HepG2 (cell line): Measurements from ENCODE around the gene COL8A2. TPM values are rescaled to one million over a fixed set of nuclear protein-coding genes. Genes with fewer than 3 reads are reported as not detected.

Source experiments
- ELF4 ChIP-seq: sonication (generic); formaldehyde crosslinking; IDR thresholded peaks from 2 replicates; pipeline ENCODE4 v1.5.0; 2020; ENCODE audit warnings: missing genetic modification reagents, mild to moderate bottlenecking, moderate library complexity, borderline replicate concordance
- FOSL2 ChIP-seq: sonication (generic); formaldehyde crosslinking; IDR thresholded peaks from 2 replicates; pipeline ENCODE4 v1.4.0; 2020; ENCODE audit warnings: missing genetic modification reagents
- KDM2A ChIP-seq: sonication (generic); formaldehyde crosslinking; IDR thresholded peaks from 2 replicates; pipeline ENCODE4 v1.4.0; 2020; ENCODE audit warnings: low read depth, missing genetic modification reagents, borderline replicate concordance
- LCORL ChIP-seq, 2 experiments: fragments of 450-650 bp in 1 of 2; sonication (generic) in 1 of 2; formaldehyde crosslinking in 1 of 2; IDR thresholded peaks; 2 replicates each; pipeline versions ENCODE4 v1.5.0 to v1.6.1; 2017 to 2020; ENCODE audit warnings: antibody characterized with exemption in 1 of 2, missing genetic modification reagents in 1 of 2
- NFATC3 ChIP-seq: sonication (generic); formaldehyde crosslinking; IDR thresholded peaks from 2 replicates; pipeline ENCODE4 v1.5.1; 2020; ENCODE audit warnings: mild to moderate bottlenecking, missing genetic modification reagents
- NONO ChIP-seq, 2 experiments: fragments of 450-650 bp in 1 of 2; sonication (generic) in 1 of 2; formaldehyde crosslinking in 1 of 2; IDR thresholded peaks in 1 of 2; conservative IDR thresholded peaks in 1 of 2; 2 replicates each; pipeline versions ENCODE4 v1.6.1 to v1.8.0; 2017 to 2022; ENCODE audit warnings: mild to moderate bottlenecking in 1 of 2, missing genetic modification reagents in 1 of 2, moderate library complexity in 1 of 2
- SALL1 ChIP-seq: sonication (generic); formaldehyde crosslinking; IDR thresholded peaks from 2 replicates; pipeline ENCODE4 v1.8.0; 2022; ENCODE audit warnings: mild to moderate bottlenecking, missing genetic modification reagents
- TBL1XR1 ChIP-seq: fragments of 150-350 bp; IDR thresholded peaks from 2 replicates; pipeline ENCODE4 v1.6.1; 2014; ENCODE audit warnings: borderline replicate concordance, low read length; ENCODE audit not compliant: partially characterized antibody
- ZMYM4 ChIP-seq: sonication (generic); formaldehyde crosslinking; IDR thresholded peaks from 2 replicates; pipeline ENCODE4 v1.8.1; 2023; ENCODE audit warnings: mild to moderate bottlenecking, missing genetic modification reagents
- ZNF383 ChIP-seq: sonication (generic); formaldehyde crosslinking; IDR thresholded peaks from 2 replicates; pipeline ENCODE4 v1.4.0; 2020; ENCODE audit warnings: missing genetic modification reagents, mild to moderate bottlenecking, borderline replicate concordance
- ZNF530 ChIP-seq: sonication (generic); formaldehyde crosslinking; IDR thresholded peaks from 2 replicates; pipeline ENCODE4 v1.5.0; 2020; ENCODE audit warnings: low read depth, mild to moderate bottlenecking, missing genetic modification reagents
- ZNF563 ChIP-seq: sonication (generic); formaldehyde crosslinking; IDR thresholded peaks from 2 replicates; pipeline ENCODE4 v1.8.0; 2022; ENCODE audit warnings: mild to moderate bottlenecking, moderate library complexity, missing genetic modification reagents
- ZNF777 ChIP-seq: sonication (generic); formaldehyde crosslinking; IDR thresholded peaks from 2 replicates; pipeline ENCODE4 v1.4.0; 2020; ENCODE audit warnings: missing genetic modification reagents
- ZNF788 ChIP-seq: sonication (generic); formaldehyde crosslinking; IDR thresholded peaks from 2 replicates; pipeline ENCODE4 v1.5.0; 2020; ENCODE audit warnings: mild to moderate bottlenecking, missing genetic modification reagents, borderline replicate concordance
- polyA plus RNA-seq, 8 experiments: library from polyadenylated mRNA; depleted of rRNA in 3 of 8; stranded (reverse) in 7 of 8; unstranded in 1 of 8; fragments of >200 nt; fragmentation: Illumina TruSeq in 4 of 8; extraction: Trizol in 4 of 8; gene quantifications; 2 replicates each; pipeline versions ENCODE4 v1.2.1 to v1.2.3, GENCODE V29; 2011 to 2016; ENCODE audit warnings: low read depth in 4 of 8, missing spikeins in 1 of 8, mixed read lengths in 1 of 8; ENCODE audit not compliant: insufficient read depth in 1 of 8
- total RNA-seq, 5 experiments: library from RNA; depleted of rRNA; stranded (reverse); fragments of >200 nt; fragmentation: Illumina TruSeq; extraction: Trizol; gene quantifications; 2 replicates each; pipeline ENCODE4 v1.2.3, GENCODE V29; 2016; ENCODE audit warnings: low read depth in 1 of 5
- TF ChIP-seq, protein P1 (sequence below): fragments of 450-650 bp; IDR thresholded peaks from 2 replicates; pipeline ENCODE4 v1.6.1; 2017; ENCODE audit warnings: mild to moderate bottlenecking
- TF ChIP-seq, protein P2 (sequence below): IDR thresholded peaks from 2 replicates; pipeline ENCODE4 v1.6.1; 2016; ENCODE audit warnings: low read depth
- TF ChIP-seq, protein P3 (sequence below): sonication (generic); formaldehyde crosslinking; IDR thresholded peaks from 2 replicates; pipeline ENCODE4 v1.4.0; 2020; ENCODE audit warnings: missing genetic modification reagents, borderline replicate concordance
- TF ChIP-seq, protein P4 (sequence below): sonication (generic); formaldehyde crosslinking; IDR thresholded peaks from 2 replicates; pipeline ENCODE4 v1.5.1; 2020; ENCODE audit warnings: mild to moderate bottlenecking, missing genetic modification reagents, moderate library complexity

COL8A2 gene
- total and polyA plus RNA-seq, 2 of the 13 experiments (the other 11 are each of a cell fraction or from before 2014, with no cell fraction given): 0.13 to 0.24 TPM

DNA sequence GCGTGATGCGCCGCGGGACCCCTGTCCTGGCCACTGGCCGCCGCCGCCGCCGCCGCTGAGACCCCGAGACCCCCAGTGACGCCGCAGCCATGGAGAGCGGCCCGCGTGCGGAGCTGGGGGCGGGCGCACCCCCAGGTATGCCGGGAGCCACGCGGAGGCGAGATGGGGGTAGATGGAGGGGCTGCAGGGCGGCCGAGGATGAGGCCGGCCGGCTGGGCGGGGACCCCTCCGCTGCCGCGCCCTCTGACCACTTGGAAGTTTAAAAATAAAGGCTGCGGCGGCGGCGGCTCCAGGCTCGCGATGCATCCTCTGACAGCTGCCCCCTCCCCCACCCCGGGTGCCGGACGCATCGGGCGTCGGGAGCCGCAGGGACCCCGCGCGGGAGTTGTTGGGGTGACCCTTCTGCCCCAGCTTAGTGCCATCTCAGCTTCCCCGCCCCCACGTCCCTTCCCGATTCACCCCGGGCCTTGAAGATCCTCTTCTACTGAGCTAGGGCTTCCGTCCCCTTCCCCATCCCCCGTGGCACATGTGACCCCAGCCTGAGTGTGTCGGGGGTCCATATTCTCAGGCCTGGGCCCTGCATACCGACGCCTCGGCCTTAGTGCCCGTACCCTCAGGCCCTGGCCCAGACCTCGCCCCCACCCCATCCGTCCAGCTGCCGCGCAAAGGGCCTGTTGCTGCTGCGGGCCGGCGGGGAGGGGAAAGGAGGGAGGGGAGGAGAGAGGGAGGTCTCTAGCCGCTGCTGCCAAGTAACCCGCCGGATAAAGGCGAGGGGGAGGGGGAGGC is 31.5 kb upstream of the COL8A2 start (continued):
- TF ChIP-seq, protein P1, sequence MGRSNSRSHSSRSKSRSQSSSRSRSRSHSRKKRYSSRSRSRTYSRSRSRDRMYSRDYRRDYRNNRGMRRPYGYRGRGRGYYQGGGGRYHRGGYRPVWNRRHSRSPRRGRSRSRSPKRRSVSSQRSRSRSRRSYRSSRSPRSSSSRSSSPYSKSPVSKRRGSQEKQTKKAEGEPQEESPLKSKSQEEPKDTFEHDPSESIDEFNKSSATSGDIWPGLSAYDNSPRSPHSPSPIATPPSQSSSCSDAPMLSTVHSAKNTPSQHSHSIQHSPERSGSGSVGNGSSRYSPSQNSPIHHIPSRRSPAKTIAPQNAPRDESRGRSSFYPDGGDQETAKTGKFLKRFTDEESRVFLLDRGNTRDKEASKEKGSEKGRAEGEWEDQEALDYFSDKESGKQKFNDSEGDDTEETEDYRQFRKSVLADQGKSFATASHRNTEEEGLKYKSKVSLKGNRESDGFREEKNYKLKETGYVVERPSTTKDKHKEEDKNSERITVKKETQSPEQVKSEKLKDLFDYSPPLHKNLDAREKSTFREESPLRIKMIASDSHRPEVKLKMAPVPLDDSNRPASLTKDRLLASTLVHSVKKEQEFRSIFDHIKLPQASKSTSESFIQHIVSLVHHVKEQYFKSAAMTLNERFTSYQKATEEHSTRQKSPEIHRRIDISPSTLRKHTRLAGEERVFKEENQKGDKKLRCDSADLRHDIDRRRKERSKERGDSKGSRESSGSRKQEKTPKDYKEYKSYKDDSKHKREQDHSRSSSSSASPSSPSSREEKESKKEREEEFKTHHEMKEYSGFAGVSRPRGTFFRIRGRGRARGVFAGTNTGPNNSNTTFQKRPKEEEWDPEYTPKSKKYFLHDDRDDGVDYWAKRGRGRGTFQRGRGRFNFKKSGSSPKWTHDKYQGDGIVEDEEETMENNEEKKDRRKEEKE: no peak
- TF ChIP-seq ZNF563: peak; percentile 53
- TF ChIP-seq FOSL2 (CRISPR knock-in tag): peak; percentile 11; the same call in 1 of the 2 replicates
- no peak for TF ChIP-seq ZNF530 (CRISPR knock-in tag)
- TF ChIP-seq ZNF777 (CRISPR knock-in tag): 0 out of 2 replicates have a peak, but pooled peaks have one; percentile 19
- TF ChIP-seq, protein P2, sequence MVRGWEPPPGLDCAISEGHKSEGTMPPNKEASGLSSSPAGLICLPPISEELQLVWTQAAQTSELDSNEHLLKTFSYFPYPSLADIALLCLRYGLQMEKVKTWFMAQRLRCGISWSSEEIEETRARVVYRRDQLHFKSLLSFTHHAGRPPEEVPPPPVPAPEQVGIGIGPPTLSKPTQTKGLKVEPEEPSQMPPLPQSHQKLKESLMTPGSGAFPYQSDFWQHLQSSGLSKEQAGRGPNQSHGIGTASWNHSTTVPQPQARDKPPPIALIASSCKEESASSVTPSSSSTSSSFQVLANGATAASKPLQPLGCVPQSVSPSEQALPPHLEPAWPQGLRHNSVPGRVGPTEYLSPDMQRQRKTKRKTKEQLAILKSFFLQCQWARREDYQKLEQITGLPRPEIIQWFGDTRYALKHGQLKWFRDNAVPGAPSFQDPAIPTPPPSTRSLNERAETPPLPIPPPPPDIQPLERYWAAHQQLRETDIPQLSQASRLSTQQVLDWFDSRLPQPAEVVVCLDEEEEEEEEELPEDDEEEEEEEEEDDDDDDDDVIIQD: no peak
- TF ChIP-seq ZNF383: no peak
- peak; percentile 31; the same call in 1 of the 2 replicates for TF ChIP-seq SALL1 (CRISPR knock-in tag)
- no peak for TF ChIP-seq ELF4 (CRISPR knock-in tag)
- TF ChIP-seq, protein P3, sequence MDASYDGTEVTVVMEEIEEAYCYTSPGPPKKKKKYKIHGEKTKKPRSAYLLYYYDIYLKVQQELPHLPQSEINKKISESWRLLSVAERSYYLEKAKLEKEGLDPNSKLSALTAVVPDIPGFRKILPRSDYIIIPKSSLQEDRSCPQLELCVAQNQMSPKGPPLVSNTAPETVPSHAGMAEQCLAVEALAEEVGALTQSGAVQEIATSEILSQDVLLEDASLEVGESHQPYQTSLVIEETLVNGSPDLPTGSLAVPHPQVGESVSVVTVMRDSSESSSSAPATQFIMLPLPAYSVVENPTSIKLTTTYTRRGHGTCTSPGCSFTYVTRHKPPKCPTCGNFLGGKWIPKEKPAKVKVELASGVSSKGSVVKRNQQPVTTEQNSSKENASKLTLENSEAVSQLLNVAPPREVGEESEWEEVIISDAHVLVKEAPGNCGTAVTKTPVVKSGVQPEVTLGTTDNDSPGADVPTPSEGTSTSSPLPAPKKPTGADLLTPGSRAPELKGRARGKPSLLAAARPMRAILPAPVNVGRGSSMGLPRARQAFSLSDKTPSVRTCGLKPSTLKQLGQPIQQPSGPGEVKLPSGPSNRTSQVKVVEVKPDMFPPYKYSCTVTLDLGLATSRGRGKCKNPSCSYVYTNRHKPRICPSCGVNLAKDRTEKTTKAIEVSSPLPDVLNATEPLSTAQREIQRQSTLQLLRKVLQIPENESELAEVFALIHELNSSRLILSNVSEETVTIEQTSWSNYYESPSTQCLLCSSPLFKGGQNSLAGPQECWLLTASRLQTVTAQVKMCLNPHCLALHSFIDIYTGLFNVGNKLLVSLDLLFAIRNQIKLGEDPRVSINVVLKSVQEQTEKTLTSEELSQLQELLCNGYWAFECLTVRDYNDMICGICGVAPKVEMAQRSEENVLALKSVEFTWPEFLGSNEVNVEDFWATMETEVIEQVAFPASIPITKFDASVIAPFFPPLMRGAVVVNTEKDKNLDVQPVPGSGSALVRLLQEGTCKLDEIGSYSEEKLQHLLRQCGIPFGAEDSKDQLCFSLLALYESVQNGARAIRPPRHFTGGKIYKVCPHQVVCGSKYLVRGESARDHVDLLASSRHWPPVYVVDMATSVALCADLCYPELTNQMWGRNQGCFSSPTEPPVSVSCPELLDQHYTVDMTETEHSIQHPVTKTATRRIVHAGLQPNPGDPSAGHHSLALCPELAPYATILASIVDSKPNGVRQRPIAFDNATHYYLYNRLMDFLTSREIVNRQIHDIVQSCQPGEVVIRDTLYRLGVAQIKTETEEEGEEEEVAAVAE (CRISPR knock-in tag): no peak
- TF ChIP-seq, protein P4, sequence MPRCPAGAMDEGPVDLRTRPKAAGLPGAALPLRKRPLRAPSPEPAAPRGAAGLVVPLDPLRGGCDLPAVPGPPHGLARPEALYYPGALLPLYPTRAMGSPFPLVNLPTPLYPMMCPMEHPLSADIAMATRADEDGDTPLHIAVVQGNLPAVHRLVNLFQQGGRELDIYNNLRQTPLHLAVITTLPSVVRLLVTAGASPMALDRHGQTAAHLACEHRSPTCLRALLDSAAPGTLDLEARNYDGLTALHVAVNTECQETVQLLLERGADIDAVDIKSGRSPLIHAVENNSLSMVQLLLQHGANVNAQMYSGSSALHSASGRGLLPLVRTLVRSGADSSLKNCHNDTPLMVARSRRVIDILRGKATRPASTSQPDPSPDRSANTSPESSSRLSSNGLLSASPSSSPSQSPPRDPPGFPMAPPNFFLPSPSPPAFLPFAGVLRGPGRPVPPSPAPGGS (CRISPR knock-in tag): no peak
- TF ChIP-seq NFATC3 (CRISPR knock-in tag): 0 out of 2 replicates have a peak, but pooled peaks have one; percentile 36
- no peak for TF ChIP-seq TBL1XR1
- no peak for TF ChIP-seq LCORL (IDR thresholded peaks at IDR 0.05)
- TF ChIP-seq LCORL (CRISPR knock-in tag; IDR thresholded peaks at IDR 0.05): peak; percentile 23; the same call in 1 of the 2 replicates
- no peak for TF ChIP-seq ZNF788
- no peak for TF ChIP-seq ZMYM4 (CRISPR knock-in tag)
- TF ChIP-seq NONO (IDR thresholded peaks at IDR 0.05): no peak
- TF ChIP-seq NONO (CRISPR knock-in tag; conservative IDR thresholded peaks at IDR 0.05): 0 out of 2 replicates have a peak, but pooled peaks have one; percentile 29
- peak; percentile 62; the same call in 1 of the 2 replicates for TF ChIP-seq KDM2A (CRISPR knock-in tag)
